Left lung (tissue), 14 donors: Measurements from ENCODE around the gene PLLP. TPM values are rescaled to one million over a fixed set of nuclear protein-coding genes. Genes with fewer than 3 reads are reported as not detected.

Experiments
- ATAC-seq: fragments of 200-7000 bp; cut with Tn5 transposase; one replicate; pipeline ENCODE4 v1.9.1; 2020; ENCODE audit warnings: moderate library complexity
- DNase-seq, 4 donors: peaks; one replicate each; pipeline ENCODE4 v3.0.0-alpha.2; 2013 to 2020
- H3K27ac ChIP-seq, 2 donors: fragments of 200-600 bp; sonication (generic) in 1 of 2; one replicate each; pipeline versions ENCODE4 v1.5.0 to v1.8.0; 2020 to 2021
- H3K27me3 ChIP-seq, 2 donors: fragments of 200-600 bp; sonication (generic) in 1 of 2; one replicate each; pipeline versions ENCODE4 v1.5.0 to v1.8.0; 2020 to 2021
- H3K36me3 ChIP-seq, 2 donors: fragments of 200-600 bp; sonication (generic) in 1 of 2; one replicate each; pipeline versions ENCODE4 v1.5.0 to v1.8.0; 2020 to 2021
- H3K4me1 ChIP-seq, 2 donors: fragments of 200-600 bp; one replicate each; pipeline ENCODE4 v1.8.0; 2021
- H3K4me3 ChIP-seq, 2 donors: fragments of 200-600 bp; sonication (generic) in 1 of 2; one replicate each; pipeline versions ENCODE4 v1.5.0 to v1.8.0; 2020 to 2021; ENCODE audit warnings: mild to moderate bottlenecking in 1 of 2
- H3K9me3 ChIP-seq, 2 donors: fragments of 200-600 bp; sonication (generic) in 1 of 2; one replicate each; pipeline versions ENCODE4 v1.5.0 to v1.8.0; 2020 to 2021
- intact Hi-C, 2 donors: fragments of 100-400 bp; cut with DNase I; formaldehyde crosslinking; loops; one replicate each; pipeline versions ENCODE4 v1.11.2 to v1.14.2; 2022
- long read RNA-seq, 12 donors: library from polyadenylated mRNA in 2 of 12; unstranded in 2 of 12; transcript quantifications; one replicate each; pipeline ENCODE4 v2.0.0 and lab custom pipeline, GENCODE V29; 2019 to 2026
- polyA plus RNA-seq, 6 donors: library from polyadenylated mRNA; unstranded; fragments of 120-200 nt; gene quantifications; one replicate each; pipeline ENCODE4 v1.2.1, GENCODE V29; 2013; ENCODE audit not compliant: insufficient read length in 6 of 6
- total RNA-seq, 2 donors: library from RNA; stranded (reverse); fragmentation: NEBNext Ultra II Directional; extraction: Animal tissue kit (Norgen Biotek cat#: 25700); gene quantifications; one replicate each; pipeline ENCODE4 v1.2.1, GENCODE V29; 2021
- TF ChIP-seq, protein P1 (sequence below), 2 donors: fragments of 200-600 bp; sonication (generic) in 1 of 2; IDR thresholded peaks; one replicate each; pipeline versions ENCODE4 v1.5.0 to v1.8.0; 2021; ENCODE audit warnings: antibody characterized with exemption in 2 of 2
- donor health status: DM: no; HTN: yes; CAD: no.
- donor health status: DM: no; HTN: no; CAD: no.

The PLLP gene, protein sequence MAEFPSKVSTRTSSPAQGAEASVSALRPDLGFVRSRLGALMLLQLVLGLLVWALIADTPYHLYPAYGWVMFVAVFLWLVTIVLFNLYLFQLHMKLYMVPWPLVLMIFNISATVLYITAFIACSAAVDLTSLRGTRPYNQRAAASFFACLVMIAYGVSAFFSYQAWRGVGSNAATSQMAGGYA
- total RNA-seq = 10 to 100 TPM; 50.6 to 70.6 TPM
- 1 to 10 TPM; 3.5 to 7.7 (median 4.6) TPM for polyA plus RNA-seq
- long read RNA-seq, donor 1, transcript PLLP-201 (4 exons, 1,512 nt) = major isoform, 6 of 6 reads
- long read RNA-seq, donor 1, partial matches to known transcripts = 0 of 6 reads
- long read RNA-seq, donor 1, other reads (novel, unspliced or antisense) = 0 of 6 reads
- long read RNA-seq, donor 2, partial matches to known transcripts = 0 of 1 reads
- long read RNA-seq, donor 2, other reads (novel, unspliced or antisense) = 0 of 1 reads
- long read RNA-seq, donor 3, transcript PLLP-201 (4 exons, 1,512 nt) = major isoform, 6 of 6 reads
- long read RNA-seq, donor 3, partial matches to known transcripts = 0 of 6 reads
- long read RNA-seq, donor 3, other reads (novel, unspliced or antisense) = 0 of 6 reads
- long read RNA-seq, donor 4, transcript PLLP-201 (4 exons, 1,512 nt) = major isoform, 123 of 129 reads
- long read RNA-seq, donor 4, partial matches to known transcripts = 1 of 129 reads
- long read RNA-seq, donor 4, other reads (novel, unspliced or antisense) = 5 of 129 reads
- long read RNA-seq, donor 5, partial matches to known transcripts = 81 of 120 reads
- long read RNA-seq, donor 5, other reads (novel, unspliced or antisense) = 36 of 120 reads
- long read RNA-seq, donor 6, partial matches to known transcripts = 0 of 3 reads
- long read RNA-seq, donor 6, other reads (novel, unspliced or antisense) = 0 of 3 reads
- long read RNA-seq, donor 7, partial matches to known transcripts = 0 of 1 reads
- long read RNA-seq, donor 7, other reads (novel, unspliced or antisense) = 0 of 1 reads
- long read RNA-seq, donor 8, partial matches to known transcripts = 154 of 158 reads
- long read RNA-seq, donor 8, other reads (novel, unspliced or antisense) = 0 of 158 reads
- long read RNA-seq, donor 9 = 0 reads
- long read RNA-seq, donor 10, transcript PLLP-201 (4 exons, 1,512 nt) = major isoform, 119 of 125 reads
- long read RNA-seq, donor 10, partial matches to known transcripts = 0 of 125 reads
- long read RNA-seq, donor 10, other reads (novel, unspliced or antisense) = 5 of 125 reads
- long read RNA-seq, donor 11 = 0 reads
- long read RNA-seq, donor 12, partial matches to known transcripts = 0 of 4 reads
- long read RNA-seq, donor 12, other reads (novel, unspliced or antisense) = 0 of 4 reads

GRCh38 chr16:57284209-57284951 lies at the start of gene PLLP:
Gene PLLP, minus strand, starts transcription at chr16:57284672. Its CDS starts 132 bp downstream, at chr16:57284540.
- no peaks in the 10 kb centered on the region for H3K36me3 ChIP-seq
- H3K27ac ChIP-seq = peak within 1 kb of the TSS; percentile 65 to 71
- no peaks in the 10 kb centered on the region for H3K9me3 ChIP-seq
- peak within 1 kb of the TSS; percentile 39 to 61 for H3K4me3 ChIP-seq
- TF ChIP-seq, protein P1, sequence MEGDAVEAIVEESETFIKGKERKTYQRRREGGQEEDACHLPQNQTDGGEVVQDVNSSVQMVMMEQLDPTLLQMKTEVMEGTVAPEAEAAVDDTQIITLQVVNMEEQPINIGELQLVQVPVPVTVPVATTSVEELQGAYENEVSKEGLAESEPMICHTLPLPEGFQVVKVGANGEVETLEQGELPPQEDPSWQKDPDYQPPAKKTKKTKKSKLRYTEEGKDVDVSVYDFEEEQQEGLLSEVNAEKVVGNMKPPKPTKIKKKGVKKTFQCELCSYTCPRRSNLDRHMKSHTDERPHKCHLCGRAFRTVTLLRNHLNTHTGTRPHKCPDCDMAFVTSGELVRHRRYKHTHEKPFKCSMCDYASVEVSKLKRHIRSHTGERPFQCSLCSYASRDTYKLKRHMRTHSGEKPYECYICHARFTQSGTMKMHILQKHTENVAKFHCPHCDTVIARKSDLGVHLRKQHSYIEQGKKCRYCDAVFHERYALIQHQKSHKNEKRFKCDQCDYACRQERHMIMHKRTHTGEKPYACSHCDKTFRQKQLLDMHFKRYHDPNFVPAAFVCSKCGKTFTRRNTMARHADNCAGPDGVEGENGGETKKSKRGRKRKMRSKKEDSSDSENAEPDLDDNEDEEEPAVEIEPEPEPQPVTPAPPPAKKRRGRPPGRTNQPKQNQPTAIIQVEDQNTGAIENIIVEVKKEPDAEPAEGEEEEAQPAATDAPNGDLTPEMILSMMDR (IDR thresholded peaks at IDR 0.05) = no peak
- intact Hi-C loops = no loop called here
- H3K4me1 ChIP-seq = peaks cover 4 to 24% of the 10 kb centered on the region in 2 donors
- ATAC-seq = peak; percentile 89
- peaks cover 7 to 39% of the 10 kb centered on the region in 2 donors for H3K27me3 ChIP-seq
- DNase-seq = peak in 1 of 4 donors; percentile 87

- Histone ChIP-seq H3K9me3 (peaks cover 0 to 5% of the 10 kb centered on the region in 2 donors), H3K4me1 (no peaks in the 10 kb centered on the region), H3K4me3 (no peak overlapping the region), H3K27me3 (no peaks in the 10 kb centered on the region), H3K27ac (no peak overlapping the region), H3K36me3 (no peaks in the 10 kb centered on the region)
- TF ChIP-seq, protein P1 (IDR thresholded peaks at IDR 0.05) = no peak
- DNase-seq (no peak), ATAC-seq (no peak)
- intact Hi-C loops = no loop called here
Observed at GRCh38 chr16:57333402-57333801, 48.9 kb upstream of the PLLP start.

DNA sequence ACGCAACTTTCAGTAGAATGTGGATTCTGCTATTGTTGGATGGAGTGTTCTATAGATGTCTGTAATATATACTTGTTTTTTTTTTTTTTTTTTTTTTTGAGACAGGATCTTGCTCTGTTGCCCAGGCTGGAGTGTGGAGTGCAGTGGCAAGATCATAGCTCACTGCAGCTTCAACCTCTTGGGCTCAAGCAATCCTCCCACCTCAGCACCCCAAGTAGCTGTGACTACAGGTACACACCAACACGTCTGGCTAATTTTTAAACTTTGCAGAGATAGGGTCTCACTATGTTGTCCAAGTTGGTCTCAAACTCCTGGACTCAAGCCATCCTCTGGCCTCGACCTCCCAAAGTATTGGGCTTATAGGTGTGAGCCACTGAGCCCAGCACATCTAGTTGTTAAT lies 46.9 kb upstream of the PLLP start:
- Histone ChIP-seq H3K27me3 (no peaks in the 10 kb centered on the region), H3K27ac (no peak overlapping the region), H3K4me3 (no peak overlapping the region), H3K36me3 (no peaks in the 10 kb centered on the region), H3K9me3 (peaks cover 0 to 7% of the 10 kb centered on the region in 2 donors), H3K4me1 (no peaks in the 10 kb centered on the region)
- TF ChIP-seq, protein P1 (IDR thresholded peaks at IDR 0.05) = no peak
- DNase-seq (no peak), ATAC-seq (no peak)
- intact Hi-C loops = no loop called here

- intact Hi-C loops = no loop called here
- Histone ChIP-seq H3K27me3 (no peaks in the 10 kb centered on the region), H3K4me1 (no peaks in the 10 kb centered on the region), H3K27ac (no peak overlapping the region), H3K36me3 (no peaks in the 10 kb centered on the region), H3K4me3 (no peak overlapping the region), H3K9me3 (peaks cover 0 to 10% of the 10 kb centered on the region in 2 donors)
- TF ChIP-seq, protein P1 (IDR thresholded peaks at IDR 0.05) = no peak
- DNase-seq = no peak
- ATAC-seq = no peak
Observed at GRCh38 chr16:57329718-57330327, 45.4 kb upstream of the PLLP start.
